ENCODE results near the gene ROM1. TPM values are rescaled to one million over a fixed set of nuclear protein-coding genes. Genes with fewer than 3 reads are reported as not detected.
"Not testable (repeated sequence)": the region's sequence is repeated elsewhere in the genome, so short reads cannot be mapped to it uniquely, and the experiment has no call there.

Gene ROM1
- total RNA-seq, 2 donors from 2014 or later = 8.0 to 12.7 TPM

DNA sequence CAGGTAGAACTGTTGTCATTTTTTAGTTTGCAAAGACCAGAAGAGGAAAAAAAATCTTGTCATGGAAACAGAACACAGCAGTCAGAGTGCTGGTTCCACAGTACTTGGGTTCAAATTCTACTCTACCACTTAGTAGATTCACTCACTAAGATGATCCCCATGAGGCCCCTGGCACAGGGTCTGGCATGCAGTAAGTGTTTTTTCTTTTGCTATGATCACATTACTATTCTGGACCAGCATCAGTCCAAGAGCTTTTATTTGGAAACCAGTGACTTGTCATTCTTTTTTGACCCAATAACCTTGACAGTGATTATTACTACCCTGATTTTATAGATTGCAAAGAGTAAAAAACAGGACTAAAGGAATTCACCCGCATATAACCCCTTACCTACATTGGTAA lies 43.4 kb upstream of the ROM1 start:
- Histone ChIP-seq H3K36me3 (peaks cover 9 to 28% of the 10 kb centered on the region in 2 donors), H3K9me3 (no peaks in the 10 kb centered on the region), H3K4me1 (replicated peaks) (peaks cover 9% of the 10 kb centered on the region), H3K27ac (no peak overlapping the region), H3K4me3 (no peak overlapping the region), H3K27me3 (replicated peaks; ENCODE audit: insufficient read depth) (no peaks in the 10 kb centered on the region)
- intact Hi-C loops (cut with DNase I) = no loop called here
- WGBS = 40% methylated on average over 1 of the region's 1 CpG
- no peak for TF ChIP-seq POLR2AphosphoS5 (IDR thresholded peaks at IDR 0.05)
- no peak for TF ChIP-seq POLR2A (IDR thresholded peaks at IDR 0.05)
- TF ChIP-seq, protein P1, sequence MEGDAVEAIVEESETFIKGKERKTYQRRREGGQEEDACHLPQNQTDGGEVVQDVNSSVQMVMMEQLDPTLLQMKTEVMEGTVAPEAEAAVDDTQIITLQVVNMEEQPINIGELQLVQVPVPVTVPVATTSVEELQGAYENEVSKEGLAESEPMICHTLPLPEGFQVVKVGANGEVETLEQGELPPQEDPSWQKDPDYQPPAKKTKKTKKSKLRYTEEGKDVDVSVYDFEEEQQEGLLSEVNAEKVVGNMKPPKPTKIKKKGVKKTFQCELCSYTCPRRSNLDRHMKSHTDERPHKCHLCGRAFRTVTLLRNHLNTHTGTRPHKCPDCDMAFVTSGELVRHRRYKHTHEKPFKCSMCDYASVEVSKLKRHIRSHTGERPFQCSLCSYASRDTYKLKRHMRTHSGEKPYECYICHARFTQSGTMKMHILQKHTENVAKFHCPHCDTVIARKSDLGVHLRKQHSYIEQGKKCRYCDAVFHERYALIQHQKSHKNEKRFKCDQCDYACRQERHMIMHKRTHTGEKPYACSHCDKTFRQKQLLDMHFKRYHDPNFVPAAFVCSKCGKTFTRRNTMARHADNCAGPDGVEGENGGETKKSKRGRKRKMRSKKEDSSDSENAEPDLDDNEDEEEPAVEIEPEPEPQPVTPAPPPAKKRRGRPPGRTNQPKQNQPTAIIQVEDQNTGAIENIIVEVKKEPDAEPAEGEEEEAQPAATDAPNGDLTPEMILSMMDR (IDR thresholded peaks at IDR 0.05) = no peak
- no peak for DNase-seq (ENCODE audit: low spot score)

DNA sequence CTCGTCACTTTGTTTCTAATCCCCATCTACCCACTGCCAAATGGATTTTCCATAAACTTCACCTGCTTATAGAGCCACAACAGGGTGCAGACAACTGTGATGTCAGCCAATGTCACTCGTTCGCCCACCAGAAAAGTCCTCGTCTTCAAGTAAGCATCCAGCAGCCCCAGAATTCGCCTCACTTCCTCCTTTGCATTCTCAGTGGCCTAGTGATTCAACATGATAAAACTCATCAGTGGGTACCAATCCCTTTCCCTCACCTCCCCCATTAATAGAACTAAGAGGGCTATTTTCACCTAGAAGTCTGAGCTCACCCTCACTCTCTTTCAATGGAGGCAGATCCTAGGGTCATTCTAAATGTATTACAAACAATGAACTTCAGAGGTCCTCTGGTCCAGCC lies 42.2 kb upstream of the ROM1 start:
- H3K9me3 ChIP-seq; H3K4me3 ChIP-seq; H3K27me3 ChIP-seq (replicated peaks; ENCODE audit: insufficient read depth); DNase-seq (ENCODE audit: low spot score); intact Hi-C loops (cut with DNase I); H3K27ac ChIP-seq: not testable (repeated sequence)
- Histone ChIP-seq H3K36me3 (peaks cover 9 to 17% of the 10 kb centered on the region in 2 donors), H3K4me1 (replicated peaks) (peaks cover 11% of the 10 kb centered on the region)
- WGBS = 90% methylated on average over 5 of the region's 5 CpGs

DNA sequence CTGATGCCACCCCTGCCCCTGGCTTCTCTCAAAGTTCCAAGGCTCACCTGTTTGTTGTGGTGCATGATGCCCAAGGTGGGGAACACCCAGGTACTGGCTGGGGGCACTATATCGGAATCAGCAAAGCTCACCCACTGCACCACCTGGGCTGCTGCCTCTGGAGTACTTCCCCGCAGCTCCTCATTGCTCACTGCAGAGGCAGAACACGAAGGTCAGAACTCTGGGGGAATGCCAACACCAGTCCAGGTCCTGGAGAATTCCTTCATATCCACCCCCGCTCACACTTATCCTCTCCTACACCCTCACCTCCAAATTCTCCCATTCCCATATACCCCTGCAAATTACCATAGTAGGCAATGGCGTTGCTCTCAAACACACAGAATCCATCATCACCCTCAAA lies 41.6 kb upstream of the ROM1 start:
- Histone ChIP-seq H3K4me1 (replicated peaks) (peaks cover 11% of the 10 kb centered on the region), H3K36me3 (peaks cover 9 to 12% of the 10 kb centered on the region in 2 donors), H3K27ac (peak overlapping the region in 1 of 2 donors; percentile 99)
- DNase-seq (ENCODE audit: low spot score); H3K27me3 ChIP-seq (replicated peaks; ENCODE audit: insufficient read depth); intact Hi-C loops (cut with DNase I); H3K9me3 ChIP-seq; H3K4me3 ChIP-seq: not testable (repeated sequence)
- 90% methylated on average over 5 of the region's 5 CpGs for WGBS

DNA sequence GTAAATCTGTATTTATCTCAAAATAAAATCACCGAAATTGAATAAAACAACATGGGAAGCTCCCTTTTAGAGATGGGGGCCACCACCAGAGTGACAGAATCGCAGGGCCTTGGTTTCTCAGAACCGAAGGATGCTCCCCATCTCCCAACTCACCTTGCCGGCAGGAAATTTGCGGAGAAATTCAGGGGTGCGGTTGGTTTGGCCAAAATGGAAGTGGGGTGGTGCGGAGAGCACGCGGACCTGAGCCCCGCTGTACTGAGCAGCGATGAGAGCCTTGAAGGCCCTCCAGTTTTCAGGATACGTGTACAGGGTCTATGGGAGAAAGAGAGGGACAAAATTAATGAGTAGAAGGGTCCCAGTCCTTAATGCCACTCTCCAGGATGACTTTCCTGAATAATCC lies 40.6 kb upstream of the ROM1 start:
- H3K27ac ChIP-seq = peak overlapping the region in 1 of 2 donors; percentile 99
- H3K4me3 ChIP-seq = peak overlapping the region in 1 of 2 donors; percentile 74
- H3K36me3 ChIP-seq = peaks cover 2 to 6% of the 10 kb centered on the region in 2 donors
- no peaks in the 10 kb centered on the region for H3K27me3 ChIP-seq (replicated peaks; ENCODE audit: insufficient read depth)
- 69% methylated on average over 12 of the region's 12 CpGs for WGBS
- no peak for DNase-seq (ENCODE audit: low spot score)
- TF ChIP-seq, protein P1 (IDR thresholded peaks at IDR 0.05) = no peak
- no peak for TF ChIP-seq POLR2A (IDR thresholded peaks at IDR 0.05)
- TF ChIP-seq POLR2AphosphoS5 (IDR thresholded peaks at IDR 0.05) = no peak
- intact Hi-C loops (cut with DNase I) = no loop called here
- no peaks in the 10 kb centered on the region for H3K9me3 ChIP-seq
- peaks cover 11% of the 10 kb centered on the region for H3K4me1 ChIP-seq (replicated peaks)

DNA sequence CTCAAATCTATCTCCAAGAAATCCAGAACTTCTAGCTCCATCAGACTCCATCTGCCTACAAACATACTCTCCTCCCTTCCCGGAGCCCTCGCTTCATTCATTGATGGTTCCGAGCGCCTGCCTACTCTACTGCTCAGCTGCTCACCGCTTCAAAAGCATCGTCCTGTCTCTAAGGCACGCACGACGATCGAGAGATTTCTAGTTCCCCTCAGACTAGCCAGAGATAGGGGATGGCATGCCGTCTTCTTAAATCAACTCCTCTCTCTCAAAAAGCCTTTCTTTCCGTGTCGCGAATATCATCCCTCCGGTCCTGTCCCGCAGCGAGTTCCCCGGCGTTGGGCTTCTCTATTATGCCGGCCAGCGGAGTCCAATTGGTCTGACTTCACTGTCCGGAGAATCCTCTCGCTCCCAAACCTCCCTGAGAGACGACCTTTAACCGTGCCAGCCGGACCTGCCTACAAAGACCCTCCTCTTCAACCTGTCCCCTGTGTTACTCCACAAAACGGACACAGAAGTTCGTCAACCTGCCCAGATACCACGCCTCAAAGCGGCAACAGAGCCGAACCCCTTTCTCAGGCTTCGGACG lies 40.0 kb upstream of the ROM1 start:
- Histone ChIP-seq H3K36me3 (peaks cover 0 to 6% of the 10 kb centered on the region in 2 donors), H3K27me3 (replicated peaks; ENCODE audit: insufficient read depth) (no peaks in the 10 kb centered on the region), H3K4me3 (peak overlapping the region; percentile 59 to 74), H3K4me1 (replicated peaks) (peaks cover 11% of the 10 kb centered on the region), H3K9me3 (no peaks in the 10 kb centered on the region), H3K27ac (peak overlapping the region; percentile 98 to 99)
- no peak for DNase-seq (ENCODE audit: low spot score)
- WGBS = under 1% methylated on average over 33 of the region's 33 CpGs
- intact Hi-C loops (cut with DNase I) = no loop called here
- no peak for TF ChIP-seq POLR2AphosphoS5 (IDR thresholded peaks at IDR 0.05)
- no peak for TF ChIP-seq POLR2A (IDR thresholded peaks at IDR 0.05)
- TF ChIP-seq, protein P1 (IDR thresholded peaks at IDR 0.05) = no peak

All from prostate gland (tissue), 2 donors.